Measurements from ENCODE around the gene ARMH3.

Gene ARMH3

GRCh38 chr10:102004376-102004775 lies 51.6 kb downstream of the ARMH3 start:
- no peaks in the 10 kb centered on the region for H3K4me1 ChIP-seq (ENCODE audit: insufficient read depth, poor library complexity, severe bottlenecking)
- no peak overlapping the region for H3K4me3 ChIP-seq (ENCODE audit: severe bottlenecking)
- ATAC-seq (ENCODE audit: low read depth) (no peak), DNase-seq (ENCODE audit: low spot score) (no peak)
- H3K27me3 ChIP-seq (ENCODE audit: insufficient read depth, poor library complexity, severe bottlenecking), result no peaks in the 10 kb centered on the region
- H3K36me3 ChIP-seq (ENCODE audit: low read depth), result peaks cover 43% of the 10 kb centered on the region
- no peak overlapping the region for H3K27ac ChIP-seq (ENCODE audit: poor library complexity, severe bottlenecking)
- TF ChIP-seq CTCF (IDR thresholded peaks at IDR 0.05; ENCODE audit: poor library complexity, severe bottlenecking), result no peak
- no peaks in the 10 kb centered on the region for H3K9me3 ChIP-seq (ENCODE audit: severe bottlenecking)

DNA sequence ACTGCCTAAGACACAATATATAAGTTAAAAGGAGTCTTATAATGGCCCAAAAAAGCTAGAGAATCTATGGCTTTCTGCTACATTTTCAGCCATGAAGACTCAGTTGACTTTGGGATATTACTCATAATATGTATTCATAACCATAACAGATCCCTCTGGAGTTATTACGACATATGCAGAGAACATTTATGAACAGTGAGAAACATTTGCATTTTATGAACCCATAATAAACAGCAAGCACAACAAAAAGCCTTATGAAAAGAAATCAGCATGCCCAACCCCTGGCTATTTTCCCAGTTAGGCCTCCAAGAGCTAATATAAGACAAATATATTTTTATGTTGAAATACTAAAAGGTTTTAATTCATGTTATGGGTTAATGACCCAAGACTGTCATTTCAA lies 52.4 kb downstream of the ARMH3 start:
- H3K4me1 ChIP-seq (ENCODE audit: insufficient read depth, poor library complexity, severe bottlenecking), result no peaks in the 10 kb centered on the region
- ATAC-seq (ENCODE audit: low read depth), result no peak

GRCh38 chr10:102001435-102002068 lies 54.4 kb downstream of the ARMH3 start:
- Histone ChIP-seq H3K4me1 (ENCODE audit: insufficient read depth, poor library complexity, severe bottlenecking) (no peaks in the 10 kb centered on the region), H3K27me3 (ENCODE audit: insufficient read depth, poor library complexity, severe bottlenecking) (no peaks in the 10 kb centered on the region), H3K9me3 (ENCODE audit: severe bottlenecking) (no peaks in the 10 kb centered on the region), H3K4me3 (ENCODE audit: severe bottlenecking) (no peak overlapping the region), H3K36me3 (ENCODE audit: low read depth) (peaks cover 35% of the 10 kb centered on the region), H3K27ac (ENCODE audit: poor library complexity, severe bottlenecking) (no peak overlapping the region)
- no peak for TF ChIP-seq CTCF (IDR thresholded peaks at IDR 0.05; ENCODE audit: poor library complexity, severe bottlenecking)
- ATAC-seq (ENCODE audit: low read depth) (no peak), DNase-seq (ENCODE audit: low spot score) (no peak)

More for the DNA sequence above, 52.4 kb downstream of the ARMH3 start:
- no peak for DNase-seq (ENCODE audit: low spot score)
- H3K36me3 ChIP-seq (ENCODE audit: low read depth), result peaks cover 35% of the 10 kb centered on the region
- no peaks in the 10 kb centered on the region for H3K9me3 ChIP-seq (ENCODE audit: severe bottlenecking)
- no peak overlapping the region for H3K27ac ChIP-seq (ENCODE audit: poor library complexity, severe bottlenecking)
- no peak overlapping the region for H3K4me3 ChIP-seq (ENCODE audit: severe bottlenecking)
- TF ChIP-seq CTCF (IDR thresholded peaks at IDR 0.05; ENCODE audit: poor library complexity, severe bottlenecking), result no peak
- H3K27me3 ChIP-seq (ENCODE audit: insufficient read depth, poor library complexity, severe bottlenecking), result no peaks in the 10 kb centered on the region

- TF ChIP-seq CTCF (IDR thresholded peaks at IDR 0.05; ENCODE audit: poor library complexity, severe bottlenecking), result no peak
- no peak for DNase-seq (ENCODE audit: low spot score)
- Histone ChIP-seq H3K27me3 (ENCODE audit: insufficient read depth, poor library complexity, severe bottlenecking) (no peaks in the 10 kb centered on the region), H3K4me3 (ENCODE audit: severe bottlenecking) (no peak overlapping the region), H3K36me3 (ENCODE audit: low read depth) (peaks cover 25% of the 10 kb centered on the region), H3K27ac (ENCODE audit: poor library complexity, severe bottlenecking) (no peak overlapping the region), H3K9me3 (ENCODE audit: severe bottlenecking) (no peaks in the 10 kb centered on the region), H3K4me1 (ENCODE audit: insufficient read depth, poor library complexity, severe bottlenecking) (no peaks in the 10 kb centered on the region)
- ATAC-seq (ENCODE audit: low read depth), result no peak
Observed at GRCh38 chr10:101997803-101998202, 58.2 kb downstream of the ARMH3 start.

- no peak for DNase-seq (ENCODE audit: low spot score)
Observed at GRCh38 chr10:101995451-101996063, 60.4 kb downstream of the ARMH3 start.

More at GRCh38 chr10:101995451-101996063, 60.4 kb downstream of the ARMH3 start:
- H3K9me3 ChIP-seq (ENCODE audit: severe bottlenecking), result no peaks in the 10 kb centered on the region
- H3K4me1 ChIP-seq (ENCODE audit: insufficient read depth, poor library complexity, severe bottlenecking), result no peaks in the 10 kb centered on the region
- H3K27ac ChIP-seq (ENCODE audit: poor library complexity, severe bottlenecking), result no peak overlapping the region
- TF ChIP-seq CTCF (IDR thresholded peaks at IDR 0.05; ENCODE audit: poor library complexity, severe bottlenecking), result no peak
- H3K4me3 ChIP-seq (ENCODE audit: severe bottlenecking), result no peak overlapping the region
- peaks cover 39% of the 10 kb centered on the region for H3K36me3 ChIP-seq (ENCODE audit: low read depth)
- peak; percentile 42; the same call in 1 of the 3 replicates for ATAC-seq (ENCODE audit: low read depth)
- no peaks in the 10 kb centered on the region for H3K27me3 ChIP-seq (ENCODE audit: insufficient read depth, poor library complexity, severe bottlenecking)

Measured in RWPE2 (cell line).